ENCODE measurements around the gene PYDC1. TPM values are rescaled to one million over a fixed set of nuclear protein-coding genes. Genes with fewer than 3 reads are reported as not detected.
A peak's percentile ranks its signal among the peaks of the same experiment; 100 is the strongest.

PYDC1 gene
- total RNA-seq, 1 donor from 2014 or later = not detected

DNA sequence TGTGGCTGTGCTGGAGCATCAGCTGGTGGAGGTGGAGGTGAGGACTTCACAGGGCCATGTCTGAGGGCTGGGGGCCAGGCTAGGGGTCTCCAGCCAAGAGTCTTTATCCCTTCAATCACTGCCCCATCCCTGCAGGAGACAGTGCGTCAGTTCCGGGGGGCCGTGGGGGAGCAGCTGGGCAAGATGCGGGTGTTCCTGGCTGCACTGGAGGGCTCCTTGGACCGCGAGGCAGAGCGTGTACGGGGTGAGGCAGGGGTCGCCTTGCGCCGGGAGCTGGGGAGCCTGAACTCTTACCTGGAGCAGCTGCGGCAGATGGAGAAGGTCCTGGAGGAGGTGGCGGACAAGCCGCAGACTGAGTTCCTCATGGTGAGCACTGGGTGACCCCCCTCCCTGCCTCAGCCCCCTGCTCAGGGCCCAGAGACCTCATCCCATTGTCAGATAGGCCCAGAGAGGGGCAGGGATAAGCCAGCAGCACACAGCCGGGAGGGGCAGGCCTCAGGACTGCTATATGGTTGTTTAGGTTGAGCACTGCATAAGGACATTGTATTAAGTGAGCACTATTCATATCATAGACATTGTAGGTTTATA is 2.3 kb upstream of the PYDC1 start:
- Mint-ChIP-seq H3K36me3 (no peaks in the 10 kb centered on the region), H3K9me3 (no peaks in the 10 kb centered on the region), H3K27ac (no peak overlapping the region), H3K27me3 (ENCODE audit: low read depth) (peaks cover 70% of the 10 kb centered on the region), H3K4me3 (no peak overlapping the region), H3K4me1 (peaks cover 13% of the 10 kb centered on the region)
- TF ChIP-seq, protein P1, sequence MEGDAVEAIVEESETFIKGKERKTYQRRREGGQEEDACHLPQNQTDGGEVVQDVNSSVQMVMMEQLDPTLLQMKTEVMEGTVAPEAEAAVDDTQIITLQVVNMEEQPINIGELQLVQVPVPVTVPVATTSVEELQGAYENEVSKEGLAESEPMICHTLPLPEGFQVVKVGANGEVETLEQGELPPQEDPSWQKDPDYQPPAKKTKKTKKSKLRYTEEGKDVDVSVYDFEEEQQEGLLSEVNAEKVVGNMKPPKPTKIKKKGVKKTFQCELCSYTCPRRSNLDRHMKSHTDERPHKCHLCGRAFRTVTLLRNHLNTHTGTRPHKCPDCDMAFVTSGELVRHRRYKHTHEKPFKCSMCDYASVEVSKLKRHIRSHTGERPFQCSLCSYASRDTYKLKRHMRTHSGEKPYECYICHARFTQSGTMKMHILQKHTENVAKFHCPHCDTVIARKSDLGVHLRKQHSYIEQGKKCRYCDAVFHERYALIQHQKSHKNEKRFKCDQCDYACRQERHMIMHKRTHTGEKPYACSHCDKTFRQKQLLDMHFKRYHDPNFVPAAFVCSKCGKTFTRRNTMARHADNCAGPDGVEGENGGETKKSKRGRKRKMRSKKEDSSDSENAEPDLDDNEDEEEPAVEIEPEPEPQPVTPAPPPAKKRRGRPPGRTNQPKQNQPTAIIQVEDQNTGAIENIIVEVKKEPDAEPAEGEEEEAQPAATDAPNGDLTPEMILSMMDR (IDR thresholded peaks at IDR 0.05; ENCODE audit: unreplicated experiment) = no peak
- DNase-seq (ENCODE audit: low spot score in 2 of 2, unreplicated experiment in 2 of 2) = no peak

DNA sequence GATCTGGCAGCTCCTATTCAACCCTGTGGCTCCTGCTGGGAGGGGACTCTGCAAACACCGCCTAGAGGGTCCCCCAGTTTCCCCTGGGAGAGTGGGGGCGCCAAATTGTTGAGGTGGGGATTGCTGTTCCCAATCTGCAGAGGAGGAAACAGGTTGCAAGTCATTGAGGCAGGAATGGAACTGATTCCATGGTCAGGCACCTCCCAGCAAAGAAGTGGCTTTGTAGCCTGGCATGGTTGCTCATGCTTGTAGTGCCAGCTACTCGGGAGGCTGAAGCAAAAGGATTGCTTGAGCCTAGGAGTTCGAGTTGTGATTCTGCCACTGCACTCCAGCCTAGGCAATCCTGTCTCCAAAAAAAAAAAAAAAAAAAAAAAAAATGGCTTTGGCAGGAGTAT is 198 bp upstream of the PYDC1 start:
- Mint-ChIP-seq H3K27me3 (ENCODE audit: low read depth) (peaks cover 91% of the 10 kb centered on the region), H3K36me3 (no peaks in the 10 kb centered on the region), H3K9me3 (no peaks in the 10 kb centered on the region), H3K4me1 (peaks cover 13% of the 10 kb centered on the region), H3K4me3 (peak overlapping the region; percentile 52), H3K27ac (no peak overlapping the region)
- TF ChIP-seq, protein P1 (IDR thresholded peaks at IDR 0.05; ENCODE audit: unreplicated experiment) = no peak
- DNase-seq (ENCODE audit: low spot score in 2 of 2, unreplicated experiment in 2 of 2) = no peak

DNA sequence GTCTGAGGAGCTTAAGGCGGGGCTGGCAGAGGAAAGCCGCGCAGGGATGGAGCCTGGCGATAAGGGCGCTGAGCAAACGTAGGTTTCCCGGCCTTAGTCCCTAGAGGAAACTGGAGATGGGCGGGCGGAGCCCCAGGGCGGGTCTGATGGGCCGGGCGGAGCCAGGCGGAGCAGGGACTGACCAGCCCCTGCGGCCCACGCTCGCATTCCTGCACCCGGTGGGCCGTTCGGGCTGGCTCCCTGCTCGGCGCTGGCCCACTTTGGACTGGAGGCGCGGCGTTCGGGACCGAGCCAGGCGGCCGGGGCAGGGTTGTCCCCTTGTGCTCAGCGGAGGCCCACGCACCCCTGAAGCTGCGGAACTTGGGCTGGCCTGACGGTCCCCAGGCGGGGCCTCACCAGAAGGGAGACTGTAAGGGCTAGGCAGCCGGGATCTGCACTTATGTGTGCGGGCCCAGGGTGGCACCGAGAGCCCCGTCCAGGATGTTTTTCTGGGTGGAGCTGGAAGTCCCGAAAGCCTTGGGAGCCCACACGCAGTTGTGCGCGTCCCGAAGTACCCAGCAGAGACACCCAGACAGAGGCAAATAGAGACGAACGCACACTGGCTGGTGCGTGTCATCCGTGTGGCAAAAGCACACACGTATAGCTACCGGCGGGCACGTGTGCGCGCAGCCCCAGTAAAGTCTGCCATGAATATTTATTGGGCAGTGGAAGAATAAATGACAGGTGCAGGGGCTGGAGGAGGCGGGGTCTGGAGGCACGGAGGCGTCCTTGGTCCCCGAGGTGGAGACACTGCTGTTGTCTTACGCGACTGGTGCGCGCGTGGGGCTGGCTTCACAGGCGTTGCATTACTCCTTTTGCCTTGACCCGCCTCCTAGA is 1.4 kb downstream of the PYDC1 start:
- peak in 1 of 2 experiments; percentile 50 for DNase-seq (ENCODE audit: low spot score in 2 of 2, unreplicated experiment in 2 of 2)

DNA sequence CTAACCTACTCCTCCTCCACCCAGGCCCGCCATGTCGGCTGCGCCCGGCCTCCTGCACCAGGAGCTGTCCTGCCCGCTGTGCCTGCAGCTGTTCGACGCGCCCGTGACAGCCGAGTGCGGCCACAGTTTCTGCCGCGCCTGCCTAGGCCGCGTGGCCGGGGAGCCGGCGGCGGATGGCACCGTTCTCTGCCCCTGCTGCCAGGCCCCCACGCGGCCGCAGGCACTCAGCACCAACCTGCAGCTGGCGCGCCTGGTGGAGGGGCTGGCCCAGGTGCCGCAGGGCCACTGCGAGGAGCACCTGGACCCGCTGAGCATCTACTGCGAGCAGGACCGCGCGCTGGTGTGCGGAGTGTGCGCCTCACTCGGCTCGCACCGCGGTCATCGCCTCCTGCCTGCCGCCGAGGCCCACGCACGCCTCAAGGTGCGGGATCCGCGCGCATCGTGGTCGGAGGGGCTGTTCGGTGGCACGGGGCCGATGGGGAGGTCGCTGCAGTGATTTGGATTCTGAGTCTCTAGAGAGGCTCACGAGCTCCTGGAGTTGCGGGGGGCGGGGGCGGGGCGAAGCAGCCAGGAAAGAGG is 2.1 kb downstream of the PYDC1 start:
- no peaks in the 10 kb centered on the region for H3K36me3 Mint-ChIP-seq
- peaks cover 13% of the 10 kb centered on the region for H3K4me1 Mint-ChIP-seq
- peaks cover 87% of the 10 kb centered on the region for H3K27me3 Mint-ChIP-seq (ENCODE audit: low read depth)
- H3K9me3 Mint-ChIP-seq = no peaks in the 10 kb centered on the region
- TF ChIP-seq, protein P1 (IDR thresholded peaks at IDR 0.05; ENCODE audit: unreplicated experiment) = no peak
- DNase-seq (ENCODE audit: low spot score in 2 of 2, unreplicated experiment in 2 of 2) = peak in 1 of 2 experiments; percentile 47
- peak overlapping the region; percentile 58 for H3K4me3 Mint-ChIP-seq
- no peak overlapping the region for H3K27ac Mint-ChIP-seq

More for the DNA sequence above, 1.4 kb downstream of the PYDC1 start:
- H3K27me3 Mint-ChIP-seq (ENCODE audit: low read depth) = peaks cover 85% of the 10 kb centered on the region
- no peaks in the 10 kb centered on the region for H3K36me3 Mint-ChIP-seq
- no peaks in the 10 kb centered on the region for H3K9me3 Mint-ChIP-seq
- H3K4me3 Mint-ChIP-seq = peak overlapping the region; percentile 58
- peaks cover 13% of the 10 kb centered on the region for H3K4me1 Mint-ChIP-seq
- TF ChIP-seq, protein P1 (IDR thresholded peaks at IDR 0.05; ENCODE audit: unreplicated experiment) = no peak
- H3K27ac Mint-ChIP-seq = no peak overlapping the region

DNA sequence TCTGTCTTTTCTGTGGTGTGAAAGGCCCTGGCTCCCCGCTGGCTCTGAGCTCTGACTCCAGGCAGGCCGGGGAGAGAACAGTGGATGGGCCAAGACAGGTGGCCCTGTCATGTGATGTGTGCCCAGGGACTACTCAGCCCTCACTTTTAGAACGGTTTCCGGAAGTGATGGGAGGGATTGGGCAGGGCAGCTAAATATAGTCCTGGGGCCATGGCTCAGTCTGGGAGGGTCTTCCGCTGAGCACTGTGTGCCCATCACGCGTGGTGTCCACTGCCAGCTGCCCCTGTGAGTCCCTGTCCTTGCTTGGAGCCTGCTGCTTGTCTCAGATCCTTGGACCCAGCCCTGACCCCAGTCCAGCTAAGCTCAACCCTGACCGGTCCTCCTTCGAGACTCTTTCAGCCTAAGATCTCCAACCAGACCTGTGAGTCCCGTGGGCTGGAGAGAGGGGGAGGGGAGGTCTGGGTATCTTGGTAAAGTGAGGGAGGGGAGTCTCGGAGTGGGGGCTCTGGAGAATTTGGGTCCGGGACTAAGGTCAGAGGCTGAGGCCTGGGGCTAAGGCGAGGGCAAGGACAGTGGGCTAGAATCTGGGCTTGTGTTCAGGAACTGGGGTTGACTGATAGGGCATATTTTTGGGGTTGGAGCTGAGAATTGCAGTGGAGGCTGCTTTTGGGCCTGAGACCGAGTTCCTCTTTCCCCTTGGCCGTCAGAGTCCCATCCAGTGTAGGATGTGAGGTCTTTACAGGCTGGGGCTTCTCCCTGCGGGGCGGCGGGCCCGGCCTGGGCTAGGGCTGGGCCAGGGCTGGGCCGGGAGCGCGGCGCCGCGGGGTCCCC is 2.8 kb downstream of the PYDC1 start, which contains the start of gene TRIM72:
Gene TRIM72, plus strand, starts transcription at position 243 of the 831 bp plus-strand sequence. CDS start 620 bp downstream, outside the sequence.
- Mint-ChIP-seq H3K27me3 (ENCODE audit: low read depth) (peaks cover 86% of the 10 kb centered on the region), H3K4me3 (peak within 1 kb of the TSS; percentile 58), H3K4me1 (peaks cover 13% of the 10 kb centered on the region), H3K9me3 (no peaks in the 10 kb centered on the region), H3K36me3 (no peaks in the 10 kb centered on the region), H3K27ac (no peak within 1 kb of the TSS)
- TF ChIP-seq, protein P1 (IDR thresholded peaks at IDR 0.05; ENCODE audit: unreplicated experiment) = no peak
- DNase-seq (ENCODE audit: low spot score in 2 of 2, unreplicated experiment in 2 of 2) = no peak

All from mesothelial cell of epicardium (in vitro differentiated cells).